GM23248 (cell line): Measurements from ENCODE around the gene PLXND1. TPM values are rescaled to one million over a fixed set of nuclear protein-coding genes. Genes with fewer than 3 reads are reported as not detected.

Source experiments
- DNase-seq: peaks from one replicate; pipeline ENCODE4 v3.0.0-alpha.2; 2015
- H2AFZ ChIP-seq: fragments of 200-600 bp; sonication (generic); 2 replicates; pipeline ENCODE4 v1.6.1; 2016; ENCODE audit warnings: antibody characterized with exemption
- H3F3A ChIP-seq: fragments of 200-600 bp; sonication (generic); 2 replicates; pipeline ENCODE4 v1.6.1; 2016; ENCODE audit warnings: mild to moderate bottlenecking, antibody characterized with exemption, mixed run types; ENCODE audit not compliant: insufficient read depth
- H3K27ac ChIP-seq: fragments of 200-600 bp; sonication (generic); 2 replicates; pipeline ENCODE4 v1.5.1; 2016; ENCODE audit warnings: mild to moderate bottlenecking
- H3K27me3 ChIP-seq: fragments of 200-600 bp; sonication (generic); replicated peaks from 2 replicates; pipeline ENCODE4 v1.6.1; 2016; ENCODE audit warnings: mild to moderate bottlenecking; ENCODE audit not compliant: insufficient read depth
- H3K36me3 ChIP-seq: fragments of 200-600 bp; sonication (generic); 2 replicates; pipeline ENCODE4 v1.6.1; 2016; ENCODE audit warnings: low read depth, mild to moderate bottlenecking
- H3K4me1 ChIP-seq: fragments of 200-600 bp; sonication (generic); 2 replicates; pipeline ENCODE4 v1.6.1; 2016; ENCODE audit warnings: mild to moderate bottlenecking; ENCODE audit not compliant: insufficient read depth
- H3K4me2 ChIP-seq: fragments of 200-600 bp; sonication (generic); one replicate; pipeline ENCODE4 v1.6.1; 2016; ENCODE audit warnings: mild to moderate bottlenecking; ENCODE audit not compliant: unreplicated experiment
- H3K4me3 ChIP-seq: fragments of 200-600 bp; sonication (generic); 2 replicates; pipeline ENCODE4 v1.5.1; 2016; ENCODE audit warnings: mild to moderate bottlenecking
- H3K79me2 ChIP-seq: fragments of 200-600 bp; sonication (generic); 2 replicates; pipeline ENCODE4 v1.6.1; 2016; ENCODE audit warnings: mild to moderate bottlenecking; ENCODE audit not compliant: insufficient read depth
- H3K9ac ChIP-seq: fragments of 200-600 bp; sonication (generic); 2 replicates; pipeline ENCODE4 v1.6.1; 2016; ENCODE audit warnings: mild to moderate bottlenecking
- H3K9me2 ChIP-seq: fragments of 200-600 bp; sonication (generic); 2 replicates; pipeline ENCODE4 v1.6.1; 2016; ENCODE audit warnings: mixed run types, mild to moderate bottlenecking, moderate library complexity; ENCODE audit not compliant: insufficient read depth
- H3K9me3 ChIP-seq: fragments of 200-600 bp; sonication (generic); one replicate; pipeline ENCODE4 v1.6.1; 2017; ENCODE audit warnings: low read depth
- H4K20me1 ChIP-seq: fragments of 200-600 bp; sonication (generic); 2 replicates; pipeline ENCODE4 v1.6.0; 2016; ENCODE audit not compliant: insufficient read depth
- EZH2 ChIP-seq: fragments of 200-600 bp; sonication (generic); IDR thresholded peaks from 2 replicates; pipeline ENCODE4 v1.6.1; 2018; ENCODE audit warnings: antibody characterized with exemption, mild to moderate bottlenecking; ENCODE audit not compliant: insufficient read depth, poor library complexity, severe bottlenecking
- EZH2phosphoT487 ChIP-seq: fragments of 200-600 bp; sonication (generic); IDR thresholded peaks from 2 replicates; pipeline ENCODE4 v1.6.1; 2018; ENCODE audit warnings: antibody characterized with exemption, moderate library complexity, mild to moderate bottlenecking, low read depth; ENCODE audit not compliant: insufficient read depth
- WGBS, 2 experiments: methylation state at CpG; one replicate each; pipeline ENCODE4 v1.1.6; 2015 to 2017; ENCODE audit warnings: low lambda C conversion rate in 2 of 2, low coverage in 1 of 2; ENCODE audit errors: missing lambda C conversion rate in 2 of 2; 5-methylcytosine and 5-hydroxymethylcytosine counted together
- in situ Hi-C: fragments of 300-500 bp; cut with MboI; formaldehyde crosslinking; loops from 2 replicates; pipeline ENCODE4 v1.15.0; 2020
- polyA plus RNA-seq: library from polyadenylated mRNA; unstranded; fragments of >200 nt; fragmentation: Nextera tagmentation; extraction: Ambion mirVana; gene quantifications from 2 replicates; pipeline ENCODE4 v1.2.1, GENCODE V29; 2016
- total RNA-seq: library from RNA; depleted of rRNA; stranded (reverse); fragments of >200 nt; shearing (Covaris generic); gene quantifications from 2 replicates; pipeline ENCODE4 v1.2.3, GENCODE V29; 2014

Gene PLXND1
- total and polyA plus RNA-seq, 2 experiments from 2014 or later, result 37.4 to 83.0 TPM

DNA sequence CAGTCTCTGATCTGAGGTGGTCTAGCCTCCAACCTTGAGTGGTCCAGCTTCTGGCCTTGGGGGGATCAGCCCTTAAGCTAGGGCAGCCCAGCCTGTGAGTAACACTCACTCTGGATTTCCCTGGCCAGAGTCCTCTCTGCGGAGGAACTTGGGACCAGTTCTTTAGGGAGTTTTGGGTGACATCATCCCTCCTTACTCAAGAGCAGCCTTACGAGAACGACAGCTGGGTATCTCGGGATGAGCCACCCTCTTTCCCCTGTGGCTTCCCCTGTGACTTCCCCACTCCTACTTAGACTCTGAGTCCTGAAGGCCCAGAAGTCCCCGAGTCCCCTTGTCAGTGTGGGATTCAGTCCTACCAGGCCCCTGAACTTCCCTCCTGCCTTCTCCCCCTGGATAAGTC, 10.2 kb upstream of the PLXND1 start:
- H3K9me3 ChIP-seq, result no peaks in the 10 kb centered on the region

DNA sequence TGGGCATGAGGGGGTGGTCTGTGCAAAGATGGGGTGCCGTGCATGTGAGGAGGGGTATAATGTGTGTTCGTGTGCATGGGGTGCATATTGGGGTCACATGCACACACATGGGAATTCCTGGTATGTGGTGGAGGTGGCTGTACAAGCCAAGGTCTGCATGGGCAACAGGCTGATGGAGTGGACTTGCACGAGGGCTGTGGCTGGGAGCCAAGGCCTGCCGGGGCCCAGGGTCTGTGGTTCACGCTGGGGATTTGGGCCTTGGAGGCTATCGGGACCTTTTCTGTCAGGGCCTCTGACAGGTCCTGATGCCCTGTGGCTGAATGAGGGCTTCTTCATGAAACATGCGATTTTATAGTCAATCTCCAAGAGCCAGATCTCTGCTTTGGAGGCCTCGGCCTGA, 9.8 kb upstream of the PLXND1 start:
- H3K4me1 ChIP-seq, result peaks cover 31% of the 10 kb centered on the region
- no peaks in the 10 kb centered on the region for H3K36me3 ChIP-seq
- H3K9ac ChIP-seq, result no peak overlapping the region
- 0 out of 2 replicates have a peak overlapping the region, but pooled peaks have one; percentile 43 for H2AFZ ChIP-seq
- 41 to 48% methylated on average over 8 of the region's 8 CpGs for WGBS, 2 experiments
- TF ChIP-seq EZH2, result no peak
- TF ChIP-seq EZH2phosphoT487, result no peak
- no peaks in the 10 kb centered on the region for H3K27me3 ChIP-seq
- in situ Hi-C loops, result no loop called here
- no peaks in the 10 kb centered on the region for H4K20me1 ChIP-seq
- no peak overlapping the region for H3K4me2 ChIP-seq
- H3K79me2 ChIP-seq, result no peaks in the 10 kb centered on the region
- no peaks in the 10 kb centered on the region for H3K9me3 ChIP-seq
- H3F3A ChIP-seq, result peaks cover 14% of the 10 kb centered on the region; the same call in 1 of the 2 replicates
- H3K9me2 ChIP-seq, result no peaks in the 10 kb centered on the region
- no peak for DNase-seq
- no peak overlapping the region for H3K4me3 ChIP-seq
- H3K27ac ChIP-seq, result peak overlapping the region; percentile 52

More for the DNA sequence above, 10.2 kb upstream of the PLXND1 start:
- no peak overlapping the region for H3K4me3 ChIP-seq
- peaks cover 14% of the 10 kb centered on the region; the same call in 1 of the 2 replicates for H3F3A ChIP-seq
- H3K79me2 ChIP-seq, result no peaks in the 10 kb centered on the region
- no peaks in the 10 kb centered on the region for H3K9me2 ChIP-seq
- H3K27me3 ChIP-seq, result no peaks in the 10 kb centered on the region
- TF ChIP-seq EZH2 (no peak), EZH2phosphoT487 (no peak)
- no peaks in the 10 kb centered on the region for H4K20me1 ChIP-seq
- peak overlapping the region; percentile 43; the same call in 1 of the 2 replicates for H2AFZ ChIP-seq
- 2 to 6% methylated on average over 5 of the region's 5 CpGs for WGBS, 2 experiments
- H3K36me3 ChIP-seq, result no peaks in the 10 kb centered on the region
- peak overlapping the region; percentile 64 for H3K9ac ChIP-seq
- peaks cover 27% of the 10 kb centered on the region for H3K4me1 ChIP-seq
- H3K27ac ChIP-seq, result peak overlapping the region; percentile 52
- H3K4me2 ChIP-seq, result no peak overlapping the region
- peak; percentile 95 for DNase-seq
- in situ Hi-C loops, result no loop called here

DNA sequence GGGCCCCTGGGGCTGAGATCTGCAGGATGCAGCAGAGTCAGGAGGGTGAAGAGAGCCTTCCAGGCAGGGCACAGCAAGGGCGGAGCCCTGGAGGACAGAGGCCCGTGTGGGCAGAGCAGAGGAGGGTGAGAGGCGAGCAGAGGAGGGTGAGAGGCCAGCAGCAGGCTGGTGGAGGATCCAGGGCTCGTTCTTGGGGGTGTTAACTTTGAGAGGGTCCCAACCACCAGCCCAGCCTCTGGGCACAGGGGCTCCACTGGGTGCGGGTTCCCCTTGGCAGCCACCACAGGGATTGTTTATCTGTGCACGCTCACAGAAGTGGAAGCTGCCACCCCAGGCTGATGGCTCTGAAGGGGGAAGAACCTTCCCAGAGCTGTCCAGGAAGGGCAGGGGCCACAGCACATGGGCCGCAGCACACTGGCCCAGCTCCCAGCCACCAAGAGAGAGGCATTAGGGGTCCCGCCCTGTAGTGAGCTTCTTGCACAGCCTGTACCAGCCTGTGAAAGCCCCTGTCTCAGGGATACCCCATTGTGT, 9.3 kb upstream of the PLXND1 start:
- H3K9me2 ChIP-seq, result no peaks in the 10 kb centered on the region
- H3F3A ChIP-seq, result peaks cover 14% of the 10 kb centered on the region; the same call in 1 of the 2 replicates
- in situ Hi-C loops, result no loop called here
- no peak overlapping the region for H3K27ac ChIP-seq
- H3K4me2 ChIP-seq, result no peak overlapping the region
- WGBS, 2 experiments, result 44 to 51% methylated on average over 8 of the region's 8 CpGs
- peaks cover 31% of the 10 kb centered on the region for H3K4me1 ChIP-seq
- peak; percentile 18 for DNase-seq
- H3K79me2 ChIP-seq, result no peaks in the 10 kb centered on the region
- no peak overlapping the region for H3K4me3 ChIP-seq
- H2AFZ ChIP-seq, result no peak overlapping the region
- no peak for TF ChIP-seq EZH2phosphoT487
- TF ChIP-seq EZH2, result no peak
- H3K27me3 ChIP-seq, result no peaks in the 10 kb centered on the region
- no peaks in the 10 kb centered on the region for H3K36me3 ChIP-seq
- no peaks in the 10 kb centered on the region for H3K9me3 ChIP-seq
- no peak overlapping the region for H3K9ac ChIP-seq
- H4K20me1 ChIP-seq, result no peaks in the 10 kb centered on the region

DNA sequence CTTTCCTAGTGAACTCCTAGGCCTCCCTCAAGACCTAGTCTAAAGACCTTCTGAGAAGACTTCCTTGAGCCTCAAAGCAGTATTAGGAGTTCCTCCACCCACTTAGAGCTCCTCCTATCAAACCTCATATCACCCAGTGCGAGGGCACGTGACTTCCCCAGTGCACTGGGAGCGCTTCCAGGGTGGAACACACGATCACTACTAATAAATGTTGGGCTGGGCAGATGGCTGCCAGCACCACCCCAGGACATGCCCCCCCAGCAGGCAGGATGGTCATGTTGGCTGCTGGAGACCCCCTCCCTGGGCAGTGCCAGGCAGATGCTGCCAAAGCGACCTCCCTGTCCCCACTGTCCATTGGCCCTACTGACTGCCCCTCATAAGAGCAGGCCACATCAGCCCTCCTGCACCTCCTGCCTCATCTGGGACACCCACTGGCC, 8.5 kb upstream of the PLXND1 start:
- Histone ChIP-seq H4K20me1 (no peaks in the 10 kb centered on the region), H2AFZ (no peak overlapping the region), H3K9me2 (no peaks in the 10 kb centered on the region), H3K4me3 (no peak overlapping the region), H3K4me2 (no peak overlapping the region), H3K9me3 (no peaks in the 10 kb centered on the region), H3K36me3 (no peaks in the 10 kb centered on the region), H3K27me3 (no peaks in the 10 kb centered on the region), H3K9ac (no peak overlapping the region), H3K4me1 (peaks cover 31% of the 10 kb centered on the region), H3K27ac (no peak overlapping the region), H3F3A (peaks cover 19% of the 10 kb centered on the region; the same call in 1 of the 2 replicates), H3K79me2 (no peaks in the 10 kb centered on the region)
- DNase-seq, result peak; percentile 50
- WGBS, 2 experiments, result 56 to 59% methylated on average over 4 to 5 of the region's 5 CpGs
- TF ChIP-seq EZH2phosphoT487 (no peak), EZH2 (no peak)
- in situ Hi-C loops, result no loop called here

DNA sequence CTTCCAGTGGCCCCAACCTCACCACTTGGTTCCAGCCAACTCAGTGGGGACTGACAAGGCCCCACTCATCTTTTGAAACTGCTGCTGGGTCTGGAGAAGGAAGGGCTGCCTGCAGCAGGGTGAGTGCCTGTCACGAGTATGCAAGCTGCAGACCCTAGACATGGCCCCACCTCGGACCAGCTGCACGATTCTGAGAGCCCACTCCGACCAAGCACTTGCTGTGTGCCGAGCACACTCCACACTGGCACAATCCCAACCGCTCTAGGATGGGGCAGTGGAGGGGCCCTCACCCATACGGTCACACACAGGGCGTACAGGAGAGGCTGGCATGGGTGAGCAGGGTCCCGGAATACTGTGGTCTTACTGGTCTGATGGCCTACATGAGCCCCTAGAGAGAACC, 8.0 kb upstream of the PLXND1 start:
- peaks cover 24% of the 10 kb centered on the region; the same call in 1 of the 2 replicates for H3F3A ChIP-seq
- no peak overlapping the region for H3K27ac ChIP-seq
- TF ChIP-seq EZH2phosphoT487 (no peak), EZH2 (no peak)
- no peak overlapping the region for H3K4me3 ChIP-seq
- H3K79me2 ChIP-seq, result no peaks in the 10 kb centered on the region
- H3K4me1 ChIP-seq, result peaks cover 31% of the 10 kb centered on the region
- no peak overlapping the region for H3K9ac ChIP-seq
- H3K36me3 ChIP-seq, result no peaks in the 10 kb centered on the region
- no peak overlapping the region for H3K4me2 ChIP-seq
- in situ Hi-C loops, result no loop called here
- no peaks in the 10 kb centered on the region for H4K20me1 ChIP-seq
- H3K27me3 ChIP-seq, result no peaks in the 10 kb centered on the region
- DNase-seq, result no peak
- H3K9me3 ChIP-seq, result no peaks in the 10 kb centered on the region
- no peaks in the 10 kb centered on the region for H3K9me2 ChIP-seq
- no peak overlapping the region for H2AFZ ChIP-seq
- 90 to 95% methylated on average over 9 of the region's 9 CpGs for WGBS, 2 experiments
